Measurements from ENCODE around the gene CEP112. TPM values are rescaled to one million over a fixed set of nuclear protein-coding genes. Genes with fewer than 3 reads are reported as not detected.

CEP112 gene
- total RNA-seq, 1 experiment from 2014 or later, result 9.5 TPM

- no peak for DNase-seq (ENCODE audit: low read depth, low spot score)
- ATAC-seq, result no peak
- TF ChIP-seq POLR2AphosphoS5 (IDR thresholded peaks at IDR 0.05; ENCODE audit: low read depth, low read length), result no peak
- no peak for TF ChIP-seq CTCF (IDR thresholded peaks at IDR 0.05)
- TF ChIP-seq TCF7L2 (IDR thresholded peaks at IDR 0.05; ENCODE audit: low read depth, low read length), result no peak
- no peak for TF ChIP-seq SIN3A (IDR thresholded peaks at IDR 0.05; ENCODE audit: borderline replicate concordance, insufficient read depth, low read depth, low read length)
- no peak for TF ChIP-seq REST (IDR thresholded peaks at IDR 0.05; ENCODE audit: insufficient read depth in 1 of 2, low read depth in 2 of 2, low read length in 1 of 2)
- CTCF ChIA-PET, result no interaction called here
- intact Hi-C loops (cut with micrococcal nuclease; ENCODE audit: unreplicated experiment), result no loop called here
- Histone ChIP-seq H3K4me3 (ENCODE audit: low read depth in 2 of 2, low read length in 2 of 2) (no peak overlapping the region), H3K27ac (ENCODE audit: low read length) (no peak overlapping the region), H3K36me3 (ENCODE audit: control insufficient read depth, insufficient read depth, low read length) (no peaks in the 10 kb centered on the region), H3K27me3 (ENCODE audit: control insufficient read depth, insufficient read depth, low read length) (no peaks in the 10 kb centered on the region), H3K4me1 (ENCODE audit: control insufficient read depth, insufficient read depth, low read length) (no peaks in the 10 kb centered on the region), H3K9me3 (ENCODE audit: control insufficient read depth, insufficient read depth, low read depth, low read length) (no peaks in the 10 kb centered on the region)
- BruUV-seq (replicated peaks), result no TSS peak
- POLR2A ChIA-PET, result no interaction called here
- in situ Hi-C loops (cut with HindIII; ENCODE audit: low pct_unique_long_range_greater_than_20kb, low sequenced_read_pairs), result no loop called here
Measured at GRCh38 chr17:65609286-65609685, 582.6 kb downstream of the CEP112 start.

GRCh38 chr17:65604070-65604469, 587.9 kb downstream of the CEP112 start:
- H3K27ac ChIP-seq (ENCODE audit: low read length), result no peak overlapping the region
- no peaks in the 10 kb centered on the region for H3K36me3 ChIP-seq (ENCODE audit: control insufficient read depth, insufficient read depth, low read length)
- H3K4me1 ChIP-seq (ENCODE audit: control insufficient read depth, insufficient read depth, low read length), result no peaks in the 10 kb centered on the region
- in situ Hi-C loops (cut with HindIII; ENCODE audit: low pct_unique_long_range_greater_than_20kb, low sequenced_read_pairs), result no loop called here
- no peak for ATAC-seq
- intact Hi-C loops (cut with micrococcal nuclease; ENCODE audit: unreplicated experiment), result no loop called here
- TF ChIP-seq POLR2AphosphoS5 (IDR thresholded peaks at IDR 0.05; ENCODE audit: low read depth, low read length) (no peak), REST (IDR thresholded peaks at IDR 0.05; ENCODE audit: insufficient read depth in 1 of 2, low read depth in 2 of 2, low read length in 1 of 2) (no peak), SIN3A (IDR thresholded peaks at IDR 0.05; ENCODE audit: borderline replicate concordance, insufficient read depth, low read depth, low read length) (no peak), TCF7L2 (IDR thresholded peaks at IDR 0.05; ENCODE audit: low read depth, low read length) (no peak), CTCF (IDR thresholded peaks at IDR 0.05) (no peak)
- no peak for DNase-seq (ENCODE audit: low read depth, low spot score)
- no peaks in the 10 kb centered on the region for H3K9me3 ChIP-seq (ENCODE audit: control insufficient read depth, insufficient read depth, low read depth, low read length)
- no peak overlapping the region for H3K4me3 ChIP-seq (ENCODE audit: low read depth in 2 of 2, low read length in 2 of 2)
- BruUV-seq (replicated peaks), result no TSS peak
- CTCF ChIA-PET, result no interaction called here
- no peaks in the 10 kb centered on the region for H3K27me3 ChIP-seq (ENCODE audit: control insufficient read depth, insufficient read depth, low read length)
- POLR2A ChIA-PET, result no interaction called here
